ENCODE results near the gene FN1. TPM values are rescaled to one million over a fixed set of nuclear protein-coding genes. Genes with fewer than 3 reads are reported as not detected.

The FN1 gene
- total RNA-seq, 1 experiment from 2014 or later: 11.1 TPM

- Histone ChIP-seq H3K79me2 (ENCODE audit: insufficient read depth, low read length) (no peaks in the 10 kb centered on the region), H3K4me3 (replicated peaks in 1 of 2; ENCODE audit: low read depth in 1 of 2, low read length in 2 of 2) (no peak overlapping the region), H3K27me3 (ENCODE audit: insufficient read depth, low read length) (no peaks in the 10 kb centered on the region), H3K4me1 (ENCODE audit: control insufficient read depth in 1 of 2, insufficient read depth in 2 of 2, low read length in 2 of 2) (no peaks in the 10 kb centered on the region), H3K36me3 (ENCODE audit: control insufficient read depth in 1 of 2, insufficient read depth in 2 of 2, low read length in 2 of 2) (peaks cover 0 to 5% of the 10 kb centered on the region in 2 experiments; a peak in 1 of 4 replicates), H3K27ac (ENCODE audit: low read depth, low read length) (no peak overlapping the region), H3K9me2 (ENCODE audit: insufficient read depth) (no peaks in the 10 kb centered on the region), H4K20me1 (ENCODE audit: insufficient read depth) (no peaks in the 10 kb centered on the region), H3K9me3 (ENCODE audit: control insufficient read depth in 1 of 2, insufficient read depth in 1 of 2, low read depth in 1 of 2, low read length in 2 of 2) (no peaks in the 10 kb centered on the region), H3K4me2 (ENCODE audit: low read length) (no peak overlapping the region), H3K9ac (ENCODE audit: low read length) (no peak overlapping the region), H2AFZ (ENCODE audit: low read depth, low read length, poor library complexity, severe bottlenecking) (no peak overlapping the region)
- ChIA-PET CTCF (no interaction called here), POLR2A (no interaction called here), RAD21 (ENCODE audit: low non-redundant PET in 1 of 2, low total read pairs in 2 of 2, uncharacterized antibody in 2 of 2, unreplicated experiment in 2 of 2) (no interaction called here)
- BruUV-seq (replicated peaks): no TSS peak
- DNase-seq (ENCODE audit: low read depth, low spot score): no peak
- ATAC-seq: no peak
- TF ChIP-seq EZH2phosphoT487 (IDR thresholded peaks at IDR 0.05; ENCODE audit: borderline replicate concordance) (no peak), ZFX (IDR thresholded peaks at IDR 0.05) (no peak), MAX (IDR thresholded peaks at IDR 0.05) (no peak), SP1 (IDR thresholded peaks at IDR 0.05; ENCODE audit: low read depth) (no peak), ZNF274 (IDR thresholded peaks at IDR 0.05; ENCODE audit: low read depth, low read length) (no peak), REST (IDR thresholded peaks at IDR 0.05; ENCODE audit: low read depth) (no peak), JUND (IDR thresholded peaks at IDR 0.05) (no peak), RAD21 (IDR thresholded peaks at IDR 0.05; ENCODE audit: low read depth) (no peak), YY1 (IDR thresholded peaks at IDR 0.05; ENCODE audit: extremely low read depth, insufficient replicate concordance, low read depth, low read length) (no peak), POLR2AphosphoS5 (IDR thresholded peaks at IDR 0.05; ENCODE audit: low read depth, low read length) (no peak), ELF1 (IDR thresholded peaks at IDR 0.05; ENCODE audit: borderline replicate concordance, low read depth) (no peak), TCF7L2 (IDR thresholded peaks at IDR 0.05; ENCODE audit: borderline replicate concordance, extremely low read depth, insufficient read depth, insufficient read length) (no peak), SRF (IDR thresholded peaks at IDR 0.05; ENCODE audit: low read depth) (no peak), FOSL1 (IDR thresholded peaks at IDR 0.05; ENCODE audit: low read depth) (no peak), POLR2A (IDR thresholded peaks at IDR 0.05; ENCODE audit: borderline replicate concordance, extremely low read depth, insufficient read depth, insufficient read length) (no peak), EGR1 (IDR thresholded peaks at IDR 0.05; ENCODE audit: low read depth) (no peak), CBX3 (IDR thresholded peaks at IDR 0.05; ENCODE audit: low read depth) (no peak), EZH2 (IDR thresholded peaks at IDR 0.05) (no peak), CTCF (IDR thresholded peaks at IDR 0.05 in 2 of 3, conservative IDR thresholded peaks at IDR 0.05 in 1 of 3; ENCODE audit: borderline replicate concordance in 1 of 3, insufficient read depth in 1 of 3, low read depth in 2 of 3, low read length in 2 of 3) (no peak)
- intact Hi-C loops (cut with micrococcal nuclease): no loop called here
Measured at GRCh38 chr2:215355801-215356200, 80.1 kb downstream of the FN1 start.
